Muscle layer of duodenum (tissue), 2 donors: ENCODE measurements around the gene SCG2.
A peak's percentile ranks its signal among the peaks of the same experiment; 100 is the strongest.

Experiments used
- H3K27ac ChIP-seq: one replicate; pipeline ENCODE4 v1.7.0; 2013; ENCODE audit warnings: mild to moderate bottlenecking, low read length
- H3K27me3 ChIP-seq: one replicate; pipeline ENCODE4 v1.7.0; 2013; ENCODE audit warnings: low read depth, mild to moderate bottlenecking, control low read depth, low read length
- H3K36me3 ChIP-seq, 2 donors: one replicate each; pipeline ENCODE4 v1.7.0; 2013; ENCODE audit warnings: low read length in 2 of 2, control low read depth in 1 of 2, mild to moderate bottlenecking in 1 of 2; ENCODE audit not compliant: insufficient read depth in 2 of 2, control insufficient read depth in 1 of 2
- H3K4me1 ChIP-seq, 2 donors: one replicate each; pipeline ENCODE4 v1.7.0; 2013; ENCODE audit warnings: low read length in 2 of 2, mild to moderate bottlenecking in 2 of 2, control low read depth in 1 of 2, moderate library complexity in 1 of 2; ENCODE audit not compliant: insufficient read depth in 2 of 2, control insufficient read depth in 1 of 2
- H3K4me3 ChIP-seq, 2 donors: one replicate each; pipeline ENCODE4 v1.7.0; 2013; ENCODE audit warnings: low read length in 2 of 2, low read depth in 1 of 2, mild to moderate bottlenecking in 1 of 2
- H3K9me3 ChIP-seq, 2 donors: one replicate each; pipeline ENCODE4 v1.7.0; 2013; ENCODE audit warnings: low read length in 2 of 2, control low read depth in 1 of 2, mild to moderate bottlenecking in 1 of 2; ENCODE audit not compliant: control insufficient read depth in 1 of 2
- donor health status: healthy.

The SCG2 gene

GRCh38 chr2:223591596-223591995 is 10.6 kb downstream of the SCG2 start:
- no peaks in the 10 kb centered on the region for H3K36me3 ChIP-seq
- H3K4me3 ChIP-seq = no peak overlapping the region
- H3K9me3 ChIP-seq = no peaks in the 10 kb centered on the region
- no peak overlapping the region for H3K27ac ChIP-seq
- H3K4me1 ChIP-seq = no peaks in the 10 kb centered on the region
- no peaks in the 10 kb centered on the region for H3K27me3 ChIP-seq

- no peaks in the 10 kb centered on the region for H3K27me3 ChIP-seq
- no peaks in the 10 kb centered on the region for H3K4me1 ChIP-seq
- no peaks in the 10 kb centered on the region for H3K36me3 ChIP-seq
- H3K27ac ChIP-seq = no peak overlapping the region
- H3K9me3 ChIP-seq = no peaks in the 10 kb centered on the region
- no peak overlapping the region for H3K4me3 ChIP-seq
These were observed 11.2 kb downstream of the SCG2 start for GRCh38 chr2:223590964-223591363.

GRCh38 chr2:223589901-223590300 is 12.3 kb downstream of the SCG2 start:
- Histone ChIP-seq H3K27me3 (no peaks in the 10 kb centered on the region), H3K27ac (no peak overlapping the region), H3K36me3 (no peaks in the 10 kb centered on the region), H3K9me3 (no peaks in the 10 kb centered on the region), H3K4me3 (no peak overlapping the region), H3K4me1 (no peaks in the 10 kb centered on the region)

- Histone ChIP-seq H3K9me3 (no peaks in the 10 kb centered on the region), H3K27ac (no peak overlapping the region), H3K36me3 (no peaks in the 10 kb centered on the region), H3K27me3 (no peaks in the 10 kb centered on the region), H3K4me1 (no peaks in the 10 kb centered on the region), H3K4me3 (no peak overlapping the region)
These were observed 13.9 kb downstream of the SCG2 start for GRCh38 chr2:223588251-223588650.

GRCh38 chr2:223587301-223587700 is 14.9 kb downstream of the SCG2 start:
- Histone ChIP-seq H3K27me3 (no peaks in the 10 kb centered on the region), H3K36me3 (no peaks in the 10 kb centered on the region), H3K4me1 (no peaks in the 10 kb centered on the region), H3K27ac (no peak overlapping the region), H3K4me3 (no peak overlapping the region), H3K9me3 (no peaks in the 10 kb centered on the region)

GRCh38 chr2:223586261-223586660 is 15.9 kb downstream of the SCG2 start:
- no peaks in the 10 kb centered on the region for H3K4me1 ChIP-seq
- H3K27me3 ChIP-seq = no peaks in the 10 kb centered on the region
- no peaks in the 10 kb centered on the region for H3K9me3 ChIP-seq
- no peaks in the 10 kb centered on the region for H3K36me3 ChIP-seq
- H3K27ac ChIP-seq = no peak overlapping the region
- no peak overlapping the region for H3K4me3 ChIP-seq

GRCh38 chr2:223585666-223586065 is 16.5 kb downstream of the SCG2 start:
- Histone ChIP-seq H3K4me1 (no peaks in the 10 kb centered on the region), H3K27me3 (no peaks in the 10 kb centered on the region), H3K27ac (no peak overlapping the region), H3K4me3 (no peak overlapping the region), H3K9me3 (no peaks in the 10 kb centered on the region), H3K36me3 (no peaks in the 10 kb centered on the region)

- Histone ChIP-seq H3K9me3 (no peaks in the 10 kb centered on the region), H3K4me1 (no peaks in the 10 kb centered on the region), H3K27me3 (no peaks in the 10 kb centered on the region), H3K36me3 (no peaks in the 10 kb centered on the region), H3K4me3 (no peak overlapping the region), H3K27ac (no peak overlapping the region)
These were observed 20.2 kb downstream of the SCG2 start for GRCh38 chr2:223582001-223582400.

GRCh38 chr2:223580951-223581350 is 21.2 kb downstream of the SCG2 start:
- Histone ChIP-seq H3K27me3 (no peaks in the 10 kb centered on the region), H3K36me3 (no peaks in the 10 kb centered on the region), H3K4me3 (peak overlapping the region in 1 of 2 donors; percentile 5), H3K27ac (no peak overlapping the region), H3K4me1 (no peaks in the 10 kb centered on the region), H3K9me3 (no peaks in the 10 kb centered on the region)

- Histone ChIP-seq H3K36me3 (no peaks in the 10 kb centered on the region), H3K27me3 (no peaks in the 10 kb centered on the region), H3K9me3 (no peaks in the 10 kb centered on the region), H3K4me3 (no peak overlapping the region), H3K27ac (no peak overlapping the region), H3K4me1 (no peaks in the 10 kb centered on the region)
These were observed 23.3 kb downstream of the SCG2 start for GRCh38 chr2:223578846-223579245.

GRCh38 chr2:223576873-223577272 is 25.3 kb downstream of the SCG2 start:
- no peaks in the 10 kb centered on the region for H3K27me3 ChIP-seq
- no peaks in the 10 kb centered on the region for H3K36me3 ChIP-seq
- H3K9me3 ChIP-seq = no peaks in the 10 kb centered on the region
- no peaks in the 10 kb centered on the region for H3K4me1 ChIP-seq
- no peak overlapping the region for H3K27ac ChIP-seq
- H3K4me3 ChIP-seq = no peak overlapping the region

GRCh38 chr2:223570784-223571183 is 31.4 kb downstream of the SCG2 start:
- H3K4me3 ChIP-seq = no peak overlapping the region
- H3K27ac ChIP-seq = no peak overlapping the region
- H3K36me3 ChIP-seq = no peaks in the 10 kb centered on the region
- H3K27me3 ChIP-seq = no peaks in the 10 kb centered on the region
- no peaks in the 10 kb centered on the region for H3K4me1 ChIP-seq
- no peaks in the 10 kb centered on the region for H3K9me3 ChIP-seq
